ENCODE results near the gene NAA80. TPM values are rescaled to one million over a fixed set of nuclear protein-coding genes. Genes with fewer than 3 reads are reported as not detected.
A peak's percentile ranks its signal among the peaks of the same experiment; 100 is the strongest.

Gene NAA80
- total and polyA plus RNA-seq, 2 of the 13 experiments (the other 11 are each of a cell fraction or from before 2014, with no cell fraction given), result 3.4 to 8.7 TPM

- no peak for TF ChIP-seq ZBTB40 (IDR thresholded peaks at IDR 0.05)
- peak; percentile 35; the same call in 1 of the 2 replicates for TF ChIP-seq ZBTB40 (CRISPR knock-in tag; IDR thresholded peaks at IDR 0.05)
- TF ChIP-seq, protein P1, sequence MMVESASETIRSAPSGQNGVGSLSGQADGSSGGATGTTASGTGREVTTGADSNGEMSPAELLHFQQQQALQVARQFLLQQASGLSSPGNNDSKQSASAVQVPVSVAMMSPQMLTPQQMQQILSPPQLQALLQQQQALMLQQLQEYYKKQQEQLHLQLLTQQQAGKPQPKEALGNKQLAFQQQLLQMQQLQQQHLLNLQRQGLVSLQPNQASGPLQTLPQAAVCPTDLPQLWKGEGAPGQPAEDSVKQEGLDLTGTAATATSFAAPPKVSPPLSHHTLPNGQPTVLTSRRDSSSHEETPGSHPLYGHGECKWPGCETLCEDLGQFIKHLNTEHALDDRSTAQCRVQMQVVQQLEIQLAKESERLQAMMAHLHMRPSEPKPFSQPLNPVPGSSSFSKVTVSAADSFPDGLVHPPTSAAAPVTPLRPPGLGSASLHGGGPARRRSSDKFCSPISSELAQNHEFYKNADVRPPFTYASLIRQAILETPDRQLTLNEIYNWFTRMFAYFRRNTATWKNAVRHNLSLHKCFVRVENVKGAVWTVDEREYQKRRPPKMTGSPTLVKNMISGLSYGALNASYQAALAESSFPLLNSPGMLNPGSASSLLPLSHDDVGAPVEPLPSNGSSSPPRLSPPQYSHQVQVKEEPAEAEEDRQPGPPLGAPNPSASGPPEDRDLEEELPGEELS (CRISPR knock-in tag; IDR thresholded peaks at IDR 0.05), result 0 out of 2 replicates have a peak, but pooled peaks have one; percentile 12
- peak; percentile 73; the same call in 1 of the 2 replicates for TF ChIP-seq ZNF737 (CRISPR knock-in tag; IDR thresholded peaks at IDR 0.05; ENCODE audit: borderline replicate concordance)
- TF ChIP-seq, protein P2, sequence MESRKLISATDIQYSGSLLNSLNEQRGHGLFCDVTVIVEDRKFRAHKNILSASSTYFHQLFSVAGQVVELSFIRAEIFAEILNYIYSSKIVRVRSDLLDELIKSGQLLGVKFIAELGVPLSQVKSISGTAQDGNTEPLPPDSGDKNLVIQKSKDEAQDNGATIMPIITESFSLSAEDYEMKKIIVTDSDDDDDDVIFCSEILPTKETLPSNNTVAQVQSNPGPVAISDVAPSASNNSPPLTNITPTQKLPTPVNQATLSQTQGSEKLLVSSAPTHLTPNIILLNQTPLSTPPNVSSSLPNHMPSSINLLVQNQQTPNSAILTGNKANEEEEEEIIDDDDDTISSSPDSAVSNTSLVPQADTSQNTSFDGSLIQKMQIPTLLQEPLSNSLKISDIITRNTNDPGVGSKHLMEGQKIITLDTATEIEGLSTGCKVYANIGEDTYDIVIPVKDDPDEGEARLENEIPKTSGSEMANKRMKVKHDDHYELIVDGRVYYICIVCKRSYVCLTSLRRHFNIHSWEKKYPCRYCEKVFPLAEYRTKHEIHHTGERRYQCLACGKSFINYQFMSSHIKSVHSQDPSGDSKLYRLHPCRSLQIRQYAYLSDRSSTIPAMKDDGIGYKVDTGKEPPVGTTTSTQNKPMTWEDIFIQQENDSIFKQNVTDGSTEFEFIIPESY (CRISPR knock-in tag; IDR thresholded peaks at IDR 0.05), result no peak
- TF ChIP-seq KDM5A (IDR thresholded peaks at IDR 0.05; ENCODE audit: borderline replicate concordance, low read length), result peak; percentile 20; the same call in 1 of the 2 replicates
- peak in 1 of 2 experiments; percentile 5; a peak in 1 of 4 replicates for TF ChIP-seq POLR2A (IDR thresholded peaks at IDR 0.05; ENCODE audit: insufficient read depth in 1 of 2, low read depth in 2 of 2, low read length in 2 of 2)
- peak; percentile 78 for TF ChIP-seq RBFOX2 (IDR thresholded peaks at IDR 0.05; ENCODE audit: low read depth, low read length)
- peak; percentile 90; the same call in 1 of the 2 replicates for TF ChIP-seq DZIP1 (CRISPR knock-in tag; IDR thresholded peaks at IDR 0.05)
Observed at GRCh38 chr3:50302095-50303012, 3.1 kb upstream of the NAA80 start (continued).
